ENCODE data around the gene DIAPH2. TPM values are rescaled to one million over a fixed set of nuclear protein-coding genes. Genes with fewer than 3 reads are reported as not detected.

Gene DIAPH2
- total RNA-seq, 1 donor from 2014 or later = 3.8 TPM

DNA sequence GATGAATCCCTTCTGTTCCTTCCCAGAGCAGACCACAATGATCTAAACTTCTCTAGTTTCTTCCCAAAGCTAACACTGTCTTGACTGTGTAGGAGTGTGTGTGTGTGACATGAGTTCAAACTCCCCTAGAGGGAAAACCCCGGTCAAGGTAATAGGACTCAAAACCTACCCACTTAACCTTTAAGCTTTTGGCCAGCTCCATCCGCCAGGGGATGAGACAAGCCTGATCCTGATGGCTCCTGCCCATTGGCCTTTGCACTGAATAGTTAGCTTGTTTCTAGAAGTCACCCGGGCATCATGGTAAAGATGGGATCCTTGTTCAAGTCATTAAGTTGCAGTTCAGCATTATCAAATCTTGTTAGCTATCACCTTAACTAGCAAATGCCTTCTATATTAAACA, 937.5 kb downstream of the DIAPH2 start:
- no peaks in the 10 kb centered on the region for H3K4me1 Mint-ChIP-seq (ENCODE audit: low read depth, unreplicated experiment)
- no peaks in the 10 kb centered on the region for H3K9me3 Mint-ChIP-seq (ENCODE audit: unreplicated experiment)
- no peak for DNase-seq
- TF ChIP-seq, protein P1, sequence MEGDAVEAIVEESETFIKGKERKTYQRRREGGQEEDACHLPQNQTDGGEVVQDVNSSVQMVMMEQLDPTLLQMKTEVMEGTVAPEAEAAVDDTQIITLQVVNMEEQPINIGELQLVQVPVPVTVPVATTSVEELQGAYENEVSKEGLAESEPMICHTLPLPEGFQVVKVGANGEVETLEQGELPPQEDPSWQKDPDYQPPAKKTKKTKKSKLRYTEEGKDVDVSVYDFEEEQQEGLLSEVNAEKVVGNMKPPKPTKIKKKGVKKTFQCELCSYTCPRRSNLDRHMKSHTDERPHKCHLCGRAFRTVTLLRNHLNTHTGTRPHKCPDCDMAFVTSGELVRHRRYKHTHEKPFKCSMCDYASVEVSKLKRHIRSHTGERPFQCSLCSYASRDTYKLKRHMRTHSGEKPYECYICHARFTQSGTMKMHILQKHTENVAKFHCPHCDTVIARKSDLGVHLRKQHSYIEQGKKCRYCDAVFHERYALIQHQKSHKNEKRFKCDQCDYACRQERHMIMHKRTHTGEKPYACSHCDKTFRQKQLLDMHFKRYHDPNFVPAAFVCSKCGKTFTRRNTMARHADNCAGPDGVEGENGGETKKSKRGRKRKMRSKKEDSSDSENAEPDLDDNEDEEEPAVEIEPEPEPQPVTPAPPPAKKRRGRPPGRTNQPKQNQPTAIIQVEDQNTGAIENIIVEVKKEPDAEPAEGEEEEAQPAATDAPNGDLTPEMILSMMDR (IDR thresholded peaks at IDR 0.05; ENCODE audit: partially characterized antibody, unreplicated experiment) = no peak
- H3K27ac Mint-ChIP-seq (ENCODE audit: unreplicated experiment) = no peak overlapping the region
- no peaks in the 10 kb centered on the region for H3K36me3 Mint-ChIP-seq (ENCODE audit: unreplicated experiment)
- H3K27me3 Mint-ChIP-seq (ENCODE audit: unreplicated experiment) = peaks cover 2% of the 10 kb centered on the region
- no peak overlapping the region for H3K4me3 Mint-ChIP-seq (ENCODE audit: unreplicated experiment)

DNA sequence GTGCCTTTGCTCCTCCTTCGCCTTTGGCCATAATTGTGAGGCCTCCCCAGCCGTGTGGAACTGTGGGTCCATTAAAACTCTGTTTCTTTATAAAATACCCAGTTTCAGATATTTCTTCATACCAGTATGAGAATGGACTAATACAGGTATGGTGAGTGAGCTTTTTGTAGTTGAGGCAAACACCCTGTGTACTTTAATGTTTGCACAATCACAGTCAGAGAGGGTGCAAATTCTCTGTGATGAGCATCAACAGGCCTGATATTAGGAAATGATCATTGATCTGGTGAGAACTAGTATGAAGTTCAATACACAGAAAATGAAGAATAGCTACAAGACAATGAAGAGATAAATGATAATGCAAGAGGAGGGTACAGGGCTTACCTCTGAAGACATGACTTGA, 943.7 kb downstream of the DIAPH2 start:
- no peak for DNase-seq
- Mint-ChIP-seq H3K4me3 (ENCODE audit: unreplicated experiment) (no peak overlapping the region), H3K36me3 (ENCODE audit: unreplicated experiment) (no peaks in the 10 kb centered on the region), H3K27ac (ENCODE audit: unreplicated experiment) (no peak overlapping the region), H3K4me1 (ENCODE audit: low read depth, unreplicated experiment) (no peaks in the 10 kb centered on the region), H3K9me3 (ENCODE audit: unreplicated experiment) (no peaks in the 10 kb centered on the region), H3K27me3 (ENCODE audit: unreplicated experiment) (no peaks in the 10 kb centered on the region)
- TF ChIP-seq, protein P1 (IDR thresholded peaks at IDR 0.05; ENCODE audit: partially characterized antibody, unreplicated experiment) = no peak

DNA sequence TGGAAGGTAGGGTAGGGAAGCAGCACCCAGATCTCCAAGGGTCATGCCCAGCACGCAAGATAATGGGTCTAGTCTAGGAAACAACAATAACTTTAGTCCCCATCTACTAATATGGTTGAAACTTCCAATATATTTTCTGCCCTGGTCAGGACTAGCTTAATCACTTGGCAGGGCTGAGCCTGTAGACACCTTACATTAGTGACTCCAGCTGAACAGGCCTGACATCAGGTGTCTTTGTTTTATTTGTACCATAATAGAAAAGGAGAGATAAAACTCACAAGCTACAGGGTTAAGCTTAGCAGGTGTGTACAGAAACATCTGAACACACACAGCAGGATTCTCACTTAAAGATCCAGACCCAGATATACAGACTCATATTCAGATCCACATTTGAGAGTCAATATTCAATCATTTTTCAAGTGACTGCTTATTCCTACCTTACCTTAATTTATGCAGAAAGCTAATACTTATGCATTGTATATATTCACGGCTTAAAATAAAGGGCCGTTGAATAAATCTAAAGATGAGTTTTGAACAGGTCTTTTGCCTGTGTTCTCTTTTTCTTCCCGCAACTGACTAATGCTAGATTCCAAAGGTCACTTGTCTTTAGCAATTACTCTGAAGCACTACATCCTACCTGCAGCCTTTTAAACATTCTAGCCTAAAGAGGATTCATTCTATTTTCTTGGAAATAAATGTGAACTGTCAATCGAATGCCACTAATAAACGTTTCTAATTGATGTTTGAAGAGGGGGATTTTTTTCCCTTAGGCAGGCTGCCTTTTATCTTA, 944.4 kb downstream of the DIAPH2 start:
- no peaks in the 10 kb centered on the region for H3K36me3 Mint-ChIP-seq (ENCODE audit: unreplicated experiment)
- no peak overlapping the region for H3K27ac Mint-ChIP-seq (ENCODE audit: unreplicated experiment)
- H3K9me3 Mint-ChIP-seq (ENCODE audit: unreplicated experiment) = no peaks in the 10 kb centered on the region
- TF ChIP-seq, protein P1 (IDR thresholded peaks at IDR 0.05; ENCODE audit: partially characterized antibody, unreplicated experiment) = no peak
- H3K27me3 Mint-ChIP-seq (ENCODE audit: unreplicated experiment) = no peaks in the 10 kb centered on the region
- no peak overlapping the region for H3K4me3 Mint-ChIP-seq (ENCODE audit: unreplicated experiment)
- no peaks in the 10 kb centered on the region for H3K4me1 Mint-ChIP-seq (ENCODE audit: low read depth, unreplicated experiment)
- no peak for DNase-seq

DNA sequence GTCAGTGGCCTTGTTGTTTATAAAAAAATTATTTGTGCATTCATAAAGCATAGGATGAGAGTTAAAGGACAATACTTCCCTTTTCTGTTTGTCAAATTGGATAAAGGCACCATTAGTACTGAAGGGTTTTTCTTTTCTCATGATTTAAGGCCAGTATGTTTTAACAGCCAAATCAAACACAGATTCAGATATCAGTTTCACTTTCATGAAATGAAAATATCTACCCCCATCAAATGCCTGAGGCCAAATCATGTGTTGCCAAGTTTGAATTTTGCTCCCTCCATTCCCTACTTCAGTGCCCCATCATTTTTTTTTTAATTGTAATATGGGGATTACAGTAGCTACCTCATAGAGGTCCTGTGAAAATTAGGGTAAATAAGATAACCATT, 944.9 kb downstream of the DIAPH2 start:
- H3K27ac Mint-ChIP-seq (ENCODE audit: unreplicated experiment) = no peak overlapping the region
- TF ChIP-seq, protein P1 (IDR thresholded peaks at IDR 0.05; ENCODE audit: partially characterized antibody, unreplicated experiment) = no peak

DNA sequence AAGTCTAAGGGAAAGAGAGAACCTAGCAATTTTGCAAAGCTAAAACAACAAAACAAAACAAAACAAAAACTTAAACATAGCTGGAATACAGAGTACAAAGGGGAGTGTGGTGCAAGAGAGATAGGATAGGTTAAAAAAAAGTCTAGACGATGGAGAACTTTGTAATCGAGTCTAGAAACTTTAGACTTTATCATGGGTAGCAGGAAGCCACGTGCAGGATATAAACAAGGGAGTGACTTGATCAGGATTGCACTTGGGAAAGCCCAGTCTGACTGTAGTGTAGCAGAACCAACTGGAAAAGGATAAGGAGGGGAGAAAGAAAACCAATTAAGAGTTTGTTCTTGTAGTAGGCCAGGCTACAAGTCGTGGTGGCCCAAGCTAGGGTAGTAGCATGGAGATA, 949.2 kb downstream of the DIAPH2 start:
- no peak overlapping the region for H3K4me3 Mint-ChIP-seq (ENCODE audit: unreplicated experiment)
- DNase-seq = no peak
- H3K4me1 Mint-ChIP-seq (ENCODE audit: low read depth, unreplicated experiment) = peaks cover 5% of the 10 kb centered on the region
- H3K27me3 Mint-ChIP-seq (ENCODE audit: unreplicated experiment) = no peaks in the 10 kb centered on the region
- H3K9me3 Mint-ChIP-seq (ENCODE audit: unreplicated experiment) = no peaks in the 10 kb centered on the region
- H3K27ac Mint-ChIP-seq (ENCODE audit: unreplicated experiment) = no peak overlapping the region
- no peaks in the 10 kb centered on the region for H3K36me3 Mint-ChIP-seq (ENCODE audit: unreplicated experiment)
- TF ChIP-seq, protein P1 (IDR thresholded peaks at IDR 0.05; ENCODE audit: partially characterized antibody, unreplicated experiment) = no peak

More for the DNA sequence above, 944.9 kb downstream of the DIAPH2 start:
- no peak for DNase-seq
- Mint-ChIP-seq H3K4me1 (ENCODE audit: low read depth, unreplicated experiment) (no peaks in the 10 kb centered on the region), H3K36me3 (ENCODE audit: unreplicated experiment) (no peaks in the 10 kb centered on the region), H3K4me3 (ENCODE audit: unreplicated experiment) (no peak overlapping the region), H3K27me3 (ENCODE audit: unreplicated experiment) (no peaks in the 10 kb centered on the region), H3K9me3 (ENCODE audit: unreplicated experiment) (no peaks in the 10 kb centered on the region)

All from glutamatergic neuron (in vitro differentiated cells).